Neural crest cell (in vitro differentiated cells): ENCODE measurements around the gene DHX15. TPM values are rescaled to one million over a fixed set of nuclear protein-coding genes. Genes with fewer than 3 reads are reported as not detected.

Experiments
- DNase-seq: peaks from one replicate; pipeline ENCODE4 v3.0.0; 2021; ENCODE audit warnings: low read depth, mixed read lengths, low spot score
- H3K27ac Mint-ChIP-seq: one replicate; pipeline ENCODE4 v1.8.0; 2021; ENCODE audit warnings: mild to moderate bottlenecking, mixed read lengths; ENCODE audit not compliant: unreplicated experiment
- H3K27me3 Mint-ChIP-seq: 2 replicates; pipeline ENCODE4 v1.8.0; 2021; ENCODE audit warnings: low read depth, mild to moderate bottlenecking, mixed read lengths
- H3K36me3 Mint-ChIP-seq: 2 replicates; pipeline ENCODE4 v1.8.0; 2021; ENCODE audit warnings: low read depth, mild to moderate bottlenecking, mixed read lengths
- H3K4me1 Mint-ChIP-seq: 2 replicates; pipeline ENCODE4 v1.8.0; 2021; ENCODE audit warnings: mixed read lengths
- H3K4me3 Mint-ChIP-seq: one replicate; pipeline ENCODE4 v1.8.0; 2021; ENCODE audit warnings: mild to moderate bottlenecking, mixed read lengths
- H3K9me3 Mint-ChIP-seq: 2 replicates; pipeline ENCODE4 v1.8.0; 2021; ENCODE audit warnings: mixed read lengths
- total RNA-seq: library from RNA; stranded (reverse); gene quantifications from 2 replicates; pipeline ENCODE4 v1.2.1, GENCODE V29; 2021
- TF ChIP-seq, protein P1 (sequence below): fragments of 200-600 bp; sonication (generic); conservative IDR thresholded peaks from 2 replicates; pipeline ENCODE4 v1.5.0; 2021; ENCODE audit warnings: antibody characterized with exemption, mild to moderate bottlenecking

The DHX15 gene
- total RNA-seq, 1 donor from 2014 or later = 240 TPM

DNA sequence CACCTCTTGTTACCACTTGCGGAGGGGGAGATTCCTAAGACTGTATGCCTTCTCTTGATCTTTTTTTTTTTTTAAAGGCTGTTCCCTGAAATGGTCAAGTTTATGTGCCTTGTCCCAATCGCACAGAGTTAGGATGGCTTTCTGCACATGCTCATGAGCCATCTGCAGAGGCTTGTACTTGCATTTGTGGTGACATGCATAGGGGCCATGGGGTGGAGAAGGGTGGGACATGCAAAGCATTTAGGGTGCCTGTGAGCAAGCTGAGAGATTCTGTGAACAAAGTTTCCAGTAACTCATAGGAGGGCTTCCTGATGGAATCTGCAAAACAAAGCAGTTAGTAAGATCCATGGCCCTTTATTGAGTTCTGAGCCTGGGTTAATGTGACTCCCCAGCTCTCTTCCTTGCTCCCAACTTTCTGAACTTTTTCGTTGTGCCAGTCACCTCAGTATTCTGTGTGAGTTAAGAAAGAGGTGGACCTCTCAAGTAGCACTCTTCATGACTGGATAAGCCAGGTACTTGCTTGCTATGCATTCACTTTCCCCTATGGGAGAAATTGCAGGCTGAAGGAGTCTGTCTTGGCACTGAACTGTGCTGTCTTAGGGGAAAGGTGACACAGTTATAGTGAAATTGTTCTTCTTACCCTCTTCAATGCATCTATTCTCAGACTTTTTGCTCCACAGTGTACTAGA is 37.9 kb upstream of the DHX15 start:
- H3K36me3 Mint-ChIP-seq = peaks cover 4% of the 10 kb centered on the region
- peaks cover 15% of the 10 kb centered on the region for H3K9me3 Mint-ChIP-seq

DNA sequence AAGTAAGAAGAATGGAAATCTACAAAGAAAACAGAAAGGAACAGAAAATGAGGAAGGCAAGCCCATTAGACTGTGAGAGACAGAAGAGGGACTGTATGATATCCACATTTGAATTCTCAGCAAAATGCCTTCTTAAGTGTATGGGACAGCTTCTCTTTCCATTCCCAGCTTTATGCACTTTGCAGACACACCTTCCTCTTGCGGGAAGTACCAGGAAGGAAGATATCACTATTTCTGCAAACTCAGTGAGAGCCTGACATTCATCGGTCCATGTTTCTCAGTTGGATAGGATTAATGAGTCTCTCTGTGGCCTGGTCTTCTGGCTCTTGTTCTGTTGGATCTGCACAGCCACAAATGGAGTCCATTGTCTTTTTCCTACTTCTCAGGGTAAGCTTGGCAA is 31.6 kb upstream of the DHX15 start:
- Mint-ChIP-seq H3K27ac (no peak overlapping the region), H3K4me1 (no peaks in the 10 kb centered on the region), H3K9me3 (peaks cover 15% of the 10 kb centered on the region), H3K27me3 (no peaks in the 10 kb centered on the region), H3K4me3 (no peak overlapping the region), H3K36me3 (peaks cover 1% of the 10 kb centered on the region)
- no peak for DNase-seq
- TF ChIP-seq, protein P1, sequence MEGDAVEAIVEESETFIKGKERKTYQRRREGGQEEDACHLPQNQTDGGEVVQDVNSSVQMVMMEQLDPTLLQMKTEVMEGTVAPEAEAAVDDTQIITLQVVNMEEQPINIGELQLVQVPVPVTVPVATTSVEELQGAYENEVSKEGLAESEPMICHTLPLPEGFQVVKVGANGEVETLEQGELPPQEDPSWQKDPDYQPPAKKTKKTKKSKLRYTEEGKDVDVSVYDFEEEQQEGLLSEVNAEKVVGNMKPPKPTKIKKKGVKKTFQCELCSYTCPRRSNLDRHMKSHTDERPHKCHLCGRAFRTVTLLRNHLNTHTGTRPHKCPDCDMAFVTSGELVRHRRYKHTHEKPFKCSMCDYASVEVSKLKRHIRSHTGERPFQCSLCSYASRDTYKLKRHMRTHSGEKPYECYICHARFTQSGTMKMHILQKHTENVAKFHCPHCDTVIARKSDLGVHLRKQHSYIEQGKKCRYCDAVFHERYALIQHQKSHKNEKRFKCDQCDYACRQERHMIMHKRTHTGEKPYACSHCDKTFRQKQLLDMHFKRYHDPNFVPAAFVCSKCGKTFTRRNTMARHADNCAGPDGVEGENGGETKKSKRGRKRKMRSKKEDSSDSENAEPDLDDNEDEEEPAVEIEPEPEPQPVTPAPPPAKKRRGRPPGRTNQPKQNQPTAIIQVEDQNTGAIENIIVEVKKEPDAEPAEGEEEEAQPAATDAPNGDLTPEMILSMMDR = no peak

More for the DNA sequence above, 37.9 kb upstream of the DHX15 start:
- H3K27me3 Mint-ChIP-seq = no peaks in the 10 kb centered on the region
- DNase-seq = no peak
- no peaks in the 10 kb centered on the region for H3K4me1 Mint-ChIP-seq
- no peak overlapping the region for H3K4me3 Mint-ChIP-seq
- H3K27ac Mint-ChIP-seq = no peak overlapping the region
- TF ChIP-seq, protein P1 = no peak

DNA sequence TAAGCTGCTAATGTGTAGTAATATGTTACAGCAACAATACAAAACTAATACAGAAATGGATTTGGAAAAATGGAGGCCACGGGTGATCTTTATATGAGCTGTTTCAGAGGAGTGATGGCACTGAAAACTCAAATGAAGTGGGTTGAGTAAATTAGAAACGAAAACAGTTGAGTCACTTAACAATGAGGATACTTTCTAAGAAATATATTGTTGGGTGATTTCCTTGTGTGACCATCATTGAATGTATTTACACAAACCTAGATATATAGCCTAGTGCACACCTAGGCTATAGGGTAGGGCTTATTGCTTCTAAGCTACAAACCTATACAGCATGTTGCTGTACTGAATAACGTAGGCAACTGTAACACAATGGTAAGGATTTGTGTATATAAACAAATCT is 30.5 kb upstream of the DHX15 start:
- H3K36me3 Mint-ChIP-seq = no peaks in the 10 kb centered on the region
- H3K9me3 Mint-ChIP-seq = peaks cover 10% of the 10 kb centered on the region
- H3K27me3 Mint-ChIP-seq = no peaks in the 10 kb centered on the region
- H3K4me1 Mint-ChIP-seq = no peaks in the 10 kb centered on the region
- TF ChIP-seq, protein P1 = no peak
- no peak for DNase-seq
- H3K27ac Mint-ChIP-seq = no peak overlapping the region
- no peak overlapping the region for H3K4me3 Mint-ChIP-seq

DNA sequence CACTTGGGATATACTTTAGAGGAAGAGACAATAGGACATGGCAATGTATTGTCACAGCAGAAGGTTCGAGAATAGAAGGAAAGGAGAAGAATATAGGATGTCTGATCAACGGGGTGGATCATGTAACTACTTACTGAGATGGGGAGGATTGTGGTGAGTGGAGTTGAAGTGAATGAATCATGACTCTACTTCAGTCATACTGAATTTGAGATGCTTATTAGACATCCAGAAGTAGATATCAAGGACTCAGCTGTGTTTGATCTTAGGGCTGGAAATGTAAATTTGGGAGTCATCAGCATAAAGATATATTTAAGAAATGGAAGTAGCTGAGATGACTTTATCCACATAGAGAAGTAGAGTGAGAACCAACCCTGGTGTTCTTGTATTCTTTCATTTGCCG is 29.1 kb upstream of the DHX15 start:
- H3K27me3 Mint-ChIP-seq = no peaks in the 10 kb centered on the region
- peaks cover 10% of the 10 kb centered on the region for H3K9me3 Mint-ChIP-seq
- no peak for DNase-seq
- no peaks in the 10 kb centered on the region for H3K4me1 Mint-ChIP-seq
- no peaks in the 10 kb centered on the region for H3K36me3 Mint-ChIP-seq
- H3K27ac Mint-ChIP-seq = no peak overlapping the region
- TF ChIP-seq, protein P1 = no peak
- H3K4me3 Mint-ChIP-seq = no peak overlapping the region

DNA sequence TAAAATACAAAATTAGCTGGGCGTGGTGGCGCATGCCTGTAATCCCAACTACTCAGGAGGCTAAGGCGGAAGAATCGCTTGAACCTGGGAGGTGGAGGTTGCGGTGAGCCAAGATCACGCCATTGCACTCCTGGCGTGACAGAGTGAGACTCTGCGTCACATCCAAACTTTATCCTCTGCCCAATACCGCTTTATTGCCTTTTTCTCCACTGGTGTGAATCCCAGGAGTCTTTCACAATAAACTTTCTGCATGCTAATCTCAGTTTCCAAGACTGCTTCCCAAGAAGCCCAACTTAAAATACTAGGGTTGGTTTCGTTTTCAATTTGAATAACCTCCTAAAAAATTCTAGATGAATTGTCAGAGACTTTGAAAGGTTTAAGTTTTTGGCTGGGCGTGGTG is 27.2 kb upstream of the DHX15 start:
- no peaks in the 10 kb centered on the region for H3K27me3 Mint-ChIP-seq
- no peaks in the 10 kb centered on the region for H3K36me3 Mint-ChIP-seq
- H3K9me3 Mint-ChIP-seq = peaks cover 10% of the 10 kb centered on the region
- no peak overlapping the region for H3K4me3 Mint-ChIP-seq
- no peak overlapping the region for H3K27ac Mint-ChIP-seq
- no peaks in the 10 kb centered on the region for H3K4me1 Mint-ChIP-seq
- no peak for DNase-seq
- TF ChIP-seq, protein P1 = no peak
